ENCODE results near the gene PPP1R13B. TPM values are rescaled to one million over a fixed set of nuclear protein-coding genes. Genes with fewer than 3 reads are reported as not detected.

The PPP1R13B gene
- polyA plus RNA-seq, 12 donors, result 8.4 to 36.2 (median 11.4) TPM; not detected in 1

DNA sequence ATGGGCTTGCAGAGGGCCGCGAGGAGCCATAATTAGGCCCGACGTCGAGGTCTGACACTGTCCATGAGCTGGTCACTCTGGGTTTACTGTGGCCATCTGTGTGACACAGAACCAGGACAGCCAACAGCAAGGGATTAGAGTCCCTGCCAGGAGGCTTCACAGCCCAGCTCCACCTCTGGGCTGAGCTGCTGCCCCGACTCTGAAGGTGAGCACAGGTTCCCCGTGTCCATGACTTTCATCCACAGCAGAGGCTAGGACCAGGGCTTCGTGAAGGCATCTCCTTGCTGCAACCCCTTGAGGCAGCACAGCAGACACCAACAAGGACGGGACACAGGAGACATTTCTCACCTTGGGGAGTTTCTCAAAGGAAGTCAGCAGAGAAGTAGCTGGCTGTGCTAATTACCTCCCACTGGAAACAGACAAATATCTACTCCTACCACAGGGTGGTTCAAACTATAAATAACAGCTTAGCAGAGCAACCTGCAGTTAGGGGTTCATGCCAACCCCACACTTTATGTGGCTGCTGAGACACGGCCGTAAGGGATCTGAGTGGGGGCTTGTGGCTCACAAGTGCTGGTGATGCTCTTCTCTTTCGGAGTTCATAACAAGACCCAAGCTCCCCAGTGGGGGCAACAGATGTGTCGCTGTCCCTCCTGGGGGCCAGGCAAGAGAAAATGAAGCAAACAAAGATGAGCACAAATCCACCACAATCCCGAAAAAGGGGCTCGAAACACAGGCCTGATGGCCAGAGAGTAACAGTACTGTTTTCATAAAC, 102.6 kb downstream of the PPP1R13B start:
- DNase-seq, result no peak

DNA sequence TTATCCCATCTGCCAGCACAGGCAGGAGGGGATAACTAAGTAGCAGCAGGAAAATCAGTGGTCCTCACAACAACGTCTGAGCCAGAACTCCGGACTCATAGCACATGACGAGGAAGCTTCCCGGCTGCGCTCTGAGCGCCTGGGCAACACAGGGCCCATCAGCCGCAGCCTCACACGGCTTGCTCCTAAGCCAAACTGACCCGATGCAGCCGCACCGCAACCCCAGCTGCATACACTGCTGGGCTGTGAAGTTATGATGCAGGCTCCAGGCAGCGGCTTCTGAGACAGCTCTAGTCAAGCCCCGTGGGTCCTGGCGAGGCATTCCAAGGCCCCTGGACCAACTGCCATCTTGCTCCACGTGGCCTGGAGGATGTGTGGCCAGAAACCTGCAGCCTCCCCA, 103.7 kb downstream of the PPP1R13B start:
- DNase-seq, result no peak

DNA sequence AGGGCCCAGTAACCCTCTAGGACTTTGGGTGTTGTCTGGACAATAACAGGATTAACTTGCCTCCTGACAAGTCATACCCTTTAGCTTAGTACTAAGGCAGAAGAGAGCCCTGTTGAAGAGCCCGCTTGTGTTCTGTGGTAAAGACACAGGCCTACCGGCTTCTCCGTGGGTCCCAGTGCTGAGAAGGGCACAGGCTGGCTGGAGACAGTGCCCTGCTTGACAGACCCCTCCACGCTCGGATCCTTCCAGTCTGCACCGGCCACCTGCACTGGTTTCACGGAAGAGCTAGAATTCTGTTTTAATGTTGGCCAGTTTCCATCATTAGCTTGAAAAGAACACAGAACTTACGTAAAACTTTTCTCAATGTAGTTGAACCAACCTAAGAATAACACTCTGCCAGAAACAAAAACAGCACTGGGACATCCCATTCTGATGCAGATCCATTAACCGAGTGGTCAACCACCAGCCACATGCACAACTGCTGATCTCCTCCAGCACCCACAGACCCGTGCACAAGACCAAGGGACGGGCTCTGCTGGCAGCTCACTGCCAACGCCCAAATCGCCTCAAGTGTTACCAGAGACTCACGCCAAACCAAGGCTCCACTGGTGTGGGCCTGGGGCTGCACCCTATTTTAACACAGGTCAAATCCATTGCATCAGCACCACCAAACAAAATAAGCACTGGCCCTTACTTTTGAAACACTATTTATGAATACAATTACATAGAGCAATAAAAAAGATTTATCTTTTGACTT, 104.7 kb downstream of the PPP1R13B start:
- no peak for DNase-seq

DNA sequence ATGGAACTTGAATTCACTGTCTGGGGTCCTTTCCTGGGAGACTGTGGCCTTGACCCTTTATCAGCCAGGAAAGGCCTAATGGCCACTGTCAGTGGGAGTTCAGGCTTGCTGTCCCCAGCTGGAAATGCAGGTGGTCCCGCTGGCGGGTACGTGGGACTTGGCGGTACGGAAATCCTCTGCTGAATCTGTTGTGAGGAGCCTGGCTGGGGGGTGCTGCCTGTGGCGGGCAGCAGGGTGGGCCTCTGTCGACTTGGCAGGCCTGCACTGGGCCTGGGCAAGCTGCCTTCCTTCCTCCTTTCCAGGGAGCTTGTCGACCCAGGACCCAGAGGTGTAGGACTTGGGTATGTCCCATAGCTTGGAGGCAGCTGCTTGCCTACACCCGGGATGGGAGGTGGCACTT, 105.5 kb downstream of the PPP1R13B start:
- DNase-seq, result no peak

DNA sequence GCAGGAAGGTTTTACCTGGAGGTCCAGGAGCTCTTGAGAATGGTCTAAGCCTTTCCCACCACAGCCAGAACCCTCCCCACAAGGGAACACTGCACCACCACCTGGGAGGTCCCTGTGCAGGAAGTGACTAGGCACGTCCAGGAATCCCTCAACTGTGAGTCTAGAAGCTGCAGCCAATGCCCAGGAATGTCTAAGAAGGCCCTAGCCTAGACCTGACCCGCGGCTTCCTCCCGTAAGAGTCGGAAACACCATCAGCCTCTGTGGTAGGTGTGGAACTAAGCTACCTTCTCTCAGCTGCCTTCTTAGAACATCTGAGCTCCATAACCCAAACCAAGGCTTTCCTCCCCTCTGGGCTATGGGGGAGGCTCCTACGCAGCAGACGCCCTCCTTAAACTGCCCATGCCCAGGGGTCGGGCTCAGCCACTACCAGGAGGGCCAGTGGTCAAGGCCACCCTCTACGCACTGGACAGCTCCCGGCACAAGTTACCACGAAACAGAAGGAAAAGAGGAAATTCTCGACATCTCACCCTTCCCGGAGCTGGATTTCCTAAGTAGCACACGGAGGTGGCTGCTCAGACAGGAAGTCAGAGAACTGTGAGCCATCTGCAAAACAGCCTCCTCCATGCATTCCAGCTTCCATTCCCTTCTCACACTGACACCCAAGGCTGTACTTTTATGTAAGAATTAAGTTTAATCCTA, 106.2 kb downstream of the PPP1R13B start:
- no peak for DNase-seq

DNA sequence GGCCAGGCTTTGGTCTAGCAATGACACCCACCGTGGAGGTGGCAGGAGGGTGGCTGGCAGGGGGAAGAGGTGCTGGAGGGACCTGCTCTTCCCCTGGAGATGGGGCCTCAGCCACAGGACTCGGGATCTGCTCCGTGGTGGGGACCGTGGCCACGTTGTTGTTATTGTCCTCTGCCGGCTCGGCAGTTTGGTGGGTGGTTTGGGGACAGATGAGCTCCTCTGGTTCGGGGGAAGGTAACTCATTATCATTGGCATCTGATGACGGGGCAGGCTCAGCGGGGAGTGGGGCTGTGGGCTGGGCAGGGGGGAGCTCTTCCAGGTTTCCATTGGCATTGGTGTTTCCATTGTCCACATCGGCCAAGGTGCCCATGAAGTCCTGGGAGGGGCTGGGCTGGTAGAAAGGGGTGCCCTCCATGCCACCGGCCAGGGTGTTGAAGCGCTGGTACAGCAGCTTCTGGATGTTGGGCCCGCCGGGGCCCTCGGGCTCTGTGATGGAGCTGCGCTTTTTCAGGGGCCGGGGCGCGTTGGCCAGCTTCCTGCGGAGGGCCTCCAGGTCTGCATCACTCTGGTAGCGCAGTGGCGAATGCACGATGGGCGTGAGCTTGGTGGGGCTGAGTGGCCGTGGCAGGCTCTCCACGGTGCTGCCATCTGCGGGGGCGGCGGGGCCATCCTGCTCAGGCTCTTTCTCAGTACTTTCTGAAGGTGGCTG, 107.4 kb downstream of the PPP1R13B start:
- DNase-seq, result no peak

DNA sequence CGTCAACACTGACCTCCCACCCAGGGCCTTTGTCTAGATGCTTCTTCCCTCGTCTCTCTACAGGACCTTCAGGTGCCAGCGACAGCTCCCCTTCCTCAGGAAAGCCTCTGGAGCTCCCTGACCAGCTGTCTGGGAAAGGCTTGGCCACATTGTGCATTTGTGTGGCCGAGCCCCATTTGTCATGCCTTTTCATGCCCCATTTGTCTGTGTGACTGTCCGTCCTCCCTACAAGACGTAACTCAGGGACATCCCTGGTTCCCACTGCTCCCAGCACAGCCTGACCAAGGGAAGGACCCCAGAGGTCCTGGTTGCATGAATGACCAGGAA, 107.9 kb downstream of the PPP1R13B start:
- no peak for DNase-seq

DNA sequence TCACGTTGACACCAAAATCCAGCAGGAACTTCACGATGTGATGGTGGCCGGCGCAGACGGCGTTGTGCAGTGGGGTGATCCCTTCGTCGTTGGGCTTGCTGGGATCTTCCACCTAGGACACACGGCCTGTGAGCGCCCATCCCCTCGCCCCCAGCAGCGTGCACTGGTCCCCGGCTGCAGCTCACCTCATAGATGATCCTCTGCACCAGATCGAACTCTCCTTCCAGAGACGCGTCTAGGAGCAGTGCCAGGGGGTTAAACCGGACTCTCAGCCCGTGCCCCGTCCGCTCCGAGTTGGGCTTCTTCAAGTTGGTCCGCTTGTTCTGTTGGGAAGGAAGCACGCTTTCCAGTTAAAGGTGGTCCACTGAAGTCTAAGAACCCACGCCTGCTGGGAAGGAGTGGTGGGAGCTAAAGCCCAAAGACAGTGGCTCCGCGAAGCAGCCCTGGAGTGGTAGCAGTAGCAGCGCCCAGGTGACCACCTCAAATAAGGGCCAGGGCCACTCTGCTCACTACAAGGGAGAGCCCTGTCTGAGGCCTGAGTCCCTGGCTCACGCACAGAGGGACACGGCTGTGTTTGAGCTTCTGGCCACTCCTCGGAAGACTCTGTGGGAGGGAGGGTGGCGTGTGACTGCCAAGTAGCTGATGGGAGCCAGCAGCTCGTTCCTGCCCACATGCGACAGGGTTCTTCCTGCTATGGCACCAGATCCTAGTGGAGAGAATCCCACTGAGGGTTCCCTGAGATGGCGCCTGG, 108.5 kb downstream of the PPP1R13B start:
- DNase-seq, result no peak

DNA sequence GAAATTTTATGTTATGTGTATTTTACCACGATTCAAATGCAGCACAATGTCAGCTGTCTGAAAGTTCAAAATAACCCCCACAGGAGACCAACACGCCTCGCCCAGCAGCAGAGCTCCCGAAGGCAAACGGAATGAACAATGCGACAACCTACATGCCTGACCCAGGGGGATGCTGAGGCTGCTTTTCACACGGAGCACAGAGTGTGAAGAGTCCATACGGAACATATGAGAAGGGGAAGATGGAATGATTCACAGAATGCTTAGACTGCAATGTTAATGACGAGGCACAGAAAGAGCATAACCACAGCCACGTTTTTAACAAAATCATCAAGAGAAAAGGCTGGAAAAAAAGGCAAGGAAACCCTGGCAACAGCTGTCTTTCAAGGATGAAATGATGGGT, 109.2 kb downstream of the PPP1R13B start:
- DNase-seq, result no peak

DNA sequence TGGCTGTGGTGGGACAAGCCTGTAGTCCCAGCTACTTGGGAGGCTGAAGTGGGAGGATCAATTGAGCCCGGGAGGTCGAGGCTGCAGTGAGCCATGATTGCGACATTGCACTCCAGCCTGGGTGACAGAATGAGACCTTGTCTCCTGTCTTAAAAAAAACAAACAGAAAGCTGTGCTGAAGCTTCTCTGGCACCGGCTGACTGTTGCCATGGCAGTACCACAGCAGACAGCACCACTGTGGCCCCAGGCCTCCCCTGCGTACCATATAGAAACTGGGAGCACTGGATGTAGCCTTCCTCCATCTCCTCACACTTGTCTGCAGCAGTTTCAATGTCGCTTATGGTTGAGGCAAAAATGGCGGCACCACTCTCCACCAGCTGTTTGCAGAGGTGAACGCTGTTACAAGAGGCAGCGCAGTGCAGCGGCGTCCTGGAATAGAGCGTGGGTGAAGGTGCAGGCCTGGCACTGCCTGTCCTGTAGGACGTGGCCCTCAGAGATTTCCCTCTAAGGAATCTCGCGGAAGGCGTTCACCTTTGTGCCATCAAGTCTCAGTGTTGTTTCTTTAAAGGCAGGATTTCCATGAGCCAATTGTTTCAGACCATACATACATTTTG, 109.8 kb downstream of the PPP1R13B start:
- DNase-seq, result no peak

DNA sequence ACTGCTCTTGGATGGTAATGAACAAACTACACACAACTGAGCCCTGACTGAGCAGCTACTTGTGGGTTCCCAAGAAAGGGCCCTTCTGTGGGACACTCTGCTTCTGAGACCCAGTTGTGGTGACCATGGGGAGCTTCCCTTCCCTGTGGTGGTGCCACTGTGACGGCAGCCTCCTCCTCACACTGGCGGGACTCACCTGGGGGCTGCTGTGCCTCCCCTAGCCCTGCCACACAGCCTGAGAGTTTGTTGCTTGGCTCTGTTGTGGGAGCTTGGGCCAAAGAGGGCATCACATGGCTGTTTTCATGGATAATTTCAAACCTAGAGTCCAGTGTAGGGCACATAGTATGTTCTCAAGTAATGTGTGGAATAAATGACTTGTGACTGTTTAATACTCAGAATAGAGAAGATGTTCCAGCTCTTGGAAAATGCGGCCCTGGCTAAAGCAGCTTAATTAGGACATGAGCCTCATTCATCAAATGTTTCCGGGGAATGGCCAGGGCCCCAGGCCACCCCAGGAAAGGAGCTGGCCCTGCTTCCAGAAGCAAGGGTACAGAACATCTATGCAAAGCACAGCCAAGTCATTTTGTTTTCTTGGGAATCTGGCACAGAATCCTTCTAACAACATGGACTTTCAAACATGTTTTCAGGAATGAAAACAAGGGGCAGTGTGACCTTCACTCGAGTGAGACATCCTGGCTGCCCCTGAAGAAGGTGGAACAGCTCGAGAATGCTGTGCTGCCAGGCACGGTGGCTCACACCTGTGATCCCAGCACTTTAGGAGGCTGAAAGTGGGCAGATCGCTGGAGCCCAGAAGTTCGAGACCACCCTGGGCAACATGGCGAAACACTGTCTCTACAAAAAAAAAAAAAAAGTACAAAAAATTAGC, 110.6 kb downstream of the PPP1R13B start:
- DNase-seq, result no peak

DNA sequence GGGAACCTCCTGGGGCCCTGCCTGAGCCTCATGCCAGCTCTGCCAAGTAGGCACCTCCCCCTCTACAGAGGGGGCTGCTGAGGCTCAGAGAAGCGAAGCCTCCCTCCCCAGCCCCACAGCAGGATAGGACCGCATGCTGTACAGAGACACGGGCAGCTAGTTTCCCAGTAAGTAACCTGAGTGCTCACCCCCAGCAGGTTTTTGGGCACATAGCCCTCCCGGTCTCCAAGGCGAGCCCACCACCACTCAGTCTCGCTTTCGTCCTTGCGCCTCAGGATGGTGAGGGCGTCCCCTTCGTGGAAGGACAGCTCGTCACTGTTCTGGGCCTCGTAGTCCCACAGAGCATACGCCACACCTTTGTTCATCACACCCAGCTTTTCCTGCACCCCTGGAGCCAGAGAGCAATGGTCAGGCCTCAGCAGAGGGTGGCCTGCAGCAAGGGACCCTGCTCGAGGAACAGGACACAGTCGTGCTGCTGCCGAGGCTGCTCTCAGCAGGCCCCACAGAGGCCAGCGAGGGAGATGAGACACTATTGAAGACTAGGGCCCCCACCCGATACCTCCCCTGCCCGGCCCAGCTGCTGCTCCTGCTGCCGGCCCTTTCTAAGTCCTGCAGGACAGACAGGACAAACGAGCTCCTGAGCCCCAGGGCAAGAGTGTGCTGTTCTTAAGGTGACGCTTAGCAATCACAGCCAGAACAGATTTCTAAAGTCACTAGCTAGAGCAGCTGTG, 111.4 kb downstream of the PPP1R13B start:
- no peak for DNase-seq

DNA sequence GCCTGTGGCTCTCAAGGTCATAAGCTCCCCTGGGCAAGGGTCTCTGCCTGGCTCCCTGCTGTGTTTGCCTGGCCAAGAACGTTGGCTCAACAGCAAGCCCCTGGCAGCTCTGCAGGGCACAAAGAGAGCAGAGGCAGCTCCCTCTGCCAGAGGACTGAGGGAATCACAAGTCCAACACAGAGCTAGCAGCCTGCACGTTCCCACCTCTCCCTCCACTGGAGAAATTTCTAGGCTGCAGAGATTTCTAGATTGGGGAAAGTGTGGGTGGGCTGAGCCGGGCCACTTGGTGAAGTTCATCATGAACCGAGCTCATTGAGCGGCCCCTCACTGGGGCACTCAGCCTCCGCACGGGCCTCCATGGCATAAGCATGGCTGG, 111.9 kb downstream of the PPP1R13B start:
- no peak for DNase-seq

DNA sequence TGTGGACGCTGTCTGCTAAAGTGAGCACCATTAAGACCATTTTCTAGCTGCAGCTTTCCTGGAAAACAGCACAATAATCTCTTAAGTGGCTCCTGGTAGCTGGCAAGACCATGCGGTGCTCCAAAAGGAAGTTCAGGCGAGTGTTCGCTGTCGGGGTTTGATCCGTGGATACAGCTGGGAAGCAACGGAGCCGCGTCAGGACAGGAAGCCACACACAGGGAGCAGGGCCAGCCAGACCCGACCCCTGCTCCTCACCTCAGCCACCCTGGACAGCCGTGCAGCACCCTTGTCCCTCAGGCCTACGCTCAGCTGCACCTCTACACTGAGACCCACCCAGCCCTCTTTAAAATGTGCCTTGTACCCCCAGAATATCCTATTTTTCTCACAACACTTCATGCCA, 112.4 kb downstream of the PPP1R13B start:
- no peak for DNase-seq

DNA sequence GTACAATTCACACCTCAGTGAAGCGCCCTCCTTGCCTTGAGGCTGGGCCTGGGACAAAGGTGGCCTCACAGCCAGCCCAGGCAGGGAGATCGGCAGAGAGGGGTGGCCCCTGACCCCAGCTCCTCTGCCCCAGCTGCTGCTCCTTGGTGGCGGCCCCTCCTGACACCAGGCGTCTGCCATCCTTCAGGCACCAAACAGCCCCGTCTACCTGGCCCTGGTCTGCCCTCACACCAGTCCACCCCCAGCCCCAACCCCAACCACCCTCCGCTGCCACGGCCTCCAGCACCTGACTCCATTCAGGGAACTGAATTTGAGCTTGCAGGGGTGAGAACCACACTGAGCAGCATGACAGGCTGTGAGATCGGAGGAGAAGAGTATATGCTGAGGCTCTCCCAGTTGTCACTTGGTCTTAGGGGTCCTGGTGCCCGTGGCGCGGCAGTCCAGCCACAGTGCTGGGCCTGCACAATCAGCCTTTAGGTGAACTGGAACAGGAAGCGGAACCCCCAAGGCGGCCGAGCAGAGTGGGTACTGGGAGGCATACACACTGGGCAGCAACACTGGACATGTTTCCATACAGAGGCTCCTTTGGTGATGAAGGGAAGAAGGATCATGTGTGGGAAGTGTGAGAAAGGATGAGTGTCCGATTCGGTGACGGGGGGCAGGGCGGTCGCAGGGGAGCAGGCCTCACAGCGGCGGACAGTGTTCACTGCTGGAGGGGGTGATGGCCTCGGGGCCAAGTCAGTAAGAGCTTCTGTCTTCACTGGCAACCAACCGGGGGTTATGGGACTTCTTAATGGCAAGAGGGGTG, 113.1 kb downstream of the PPP1R13B start:
- DNase-seq, result no peak

DNA sequence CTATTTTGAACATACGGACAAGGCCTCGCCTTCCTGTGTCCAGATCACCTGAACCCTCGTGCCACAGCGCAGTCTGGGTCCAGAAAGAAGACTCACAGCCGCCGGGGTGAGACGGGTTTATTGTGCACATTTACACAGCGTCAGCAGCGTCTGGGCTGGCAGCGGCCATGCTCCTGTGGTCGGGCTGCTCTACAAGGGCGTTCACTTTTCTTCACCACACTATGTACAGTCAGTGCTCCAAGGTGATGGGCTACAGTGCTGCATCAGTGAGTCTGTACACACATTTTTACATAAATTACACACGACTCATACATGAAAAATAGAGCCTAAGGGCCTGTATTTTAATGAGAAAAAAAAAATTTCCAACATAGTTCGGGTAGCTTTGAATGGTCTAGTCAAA, 113.7 kb downstream of the PPP1R13B start:
- no peak for DNase-seq

DNA sequence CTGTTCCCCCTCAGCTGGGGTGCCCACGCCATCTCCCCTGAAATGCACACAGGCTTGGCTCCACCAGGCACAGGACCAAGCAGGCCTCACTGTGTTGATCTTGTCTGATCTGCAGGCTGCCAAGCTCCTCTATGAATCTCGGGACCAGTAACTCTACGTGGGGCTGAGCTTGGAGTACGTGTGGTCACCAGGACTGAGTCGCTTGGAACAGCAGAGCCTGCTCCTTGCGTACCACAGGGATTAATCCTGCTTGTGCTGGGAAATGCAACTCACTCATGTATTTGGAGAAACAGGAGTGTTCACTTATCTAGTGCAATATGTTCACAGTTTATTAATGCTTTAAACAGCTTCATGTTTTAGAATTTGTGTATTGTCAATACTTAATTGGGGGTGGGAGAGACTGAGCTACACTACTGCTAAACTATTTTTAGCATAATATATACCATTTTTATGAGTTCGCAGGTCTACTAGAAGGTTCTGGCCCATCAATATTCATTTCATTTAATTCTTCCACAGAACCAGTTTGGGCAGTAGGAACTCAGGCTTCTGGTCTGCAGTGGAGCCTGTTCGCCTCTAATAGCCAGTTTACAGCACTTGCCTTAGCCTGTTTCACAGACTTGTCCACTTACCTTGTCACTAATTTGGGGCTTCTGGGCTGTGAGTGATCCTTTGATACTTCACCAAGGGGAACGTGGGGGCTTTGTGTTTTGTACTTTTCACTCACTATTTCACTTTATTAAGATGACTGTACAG, 114.3 kb downstream of the PPP1R13B start:
- no peak for DNase-seq

All from muscle of arm (tissue), 12 donors.